GM19035 (cell line): ENCODE measurements around the gene ZNF432.

Experiments
- ATAC-seq: cut with Tn5 transposase; IDR thresholded peaks from one replicate; pipeline ENCODE4 v1.9.1; 2021; ENCODE audit not compliant: unreplicated experiment

The ZNF432 gene

GRCh38 chr19:52010674-52011073, 38.0 kb downstream of the ZNF432 start:
- no peak for ATAC-seq

- ATAC-seq = peak; percentile 96
Measured at GRCh38 chr19:52007806-52008557, 40.7 kb downstream of the ZNF432 start, which contains the start of gene ZNF615. Gene ZNF615 (minus strand): TSS chr19:52008211. CDS start chr19:52003711, 4,500 bp downstream.

GRCh38 chr19:52007451-52007805, 41.2 kb downstream of the ZNF432 start:
- ATAC-seq = no peak

GRCh38 chr19:51994048-51994644, 54.5 kb downstream of the ZNF432 start:
- ATAC-seq = no peak

- no peak for ATAC-seq
Measured at GRCh38 chr19:51993422-51993821, 55.2 kb downstream of the ZNF432 start.

GRCh38 chr19:51986309-51987291, 62.0 kb downstream of the ZNF432 start, which contains the start of gene ZNF350:
Gene ZNF350 (minus strand): TSS chr19:51986840. CDS start chr19:51974360, 12,480 bp downstream.
- ATAC-seq = peak; percentile 85

- ATAC-seq = no peak
Measured at GRCh38 chr19:51983361-51983760, 65.3 kb downstream of the ZNF432 start.
